ENCODE measurements around the gene EEF1A2. TPM values are rescaled to one million over a fixed set of nuclear protein-coding genes. Genes with fewer than 3 reads are reported as not detected.

The EEF1A2 gene
- total and polyA plus RNA-seq, 4 donors, result 0.05 to 0.12 TPM; not detected in 2

GRCh38 chr20:63471002-63471716 is 27.7 kb downstream of the EEF1A2 start:
- 12% methylated on average over 46 of the region's 46 CpGs for WGBS
- H3K4me3 ChIP-seq (ENCODE audit: low read depth in 1 of 3, low read length in 3 of 3), result no peak overlapping the region
- DNase-seq (ENCODE audit: low spot score), result no peak

GRCh38 chr20:63470410-63470809 is 28.5 kb downstream of the EEF1A2 start:
- Histone ChIP-seq H3K4me3 (ENCODE audit: low read depth in 1 of 3, low read length in 3 of 3) (no peak overlapping the region), H3K9me3 (ENCODE audit: control insufficient read depth in 4 of 4, low read length in 3 of 4) (no peaks in the 10 kb centered on the region), H3K27ac (ENCODE audit: low read depth in 1 of 2, low read length in 2 of 2) (no peak overlapping the region), H3K4me1 (ENCODE audit: control insufficient read depth in 4 of 4, insufficient read depth in 4 of 4, low read length in 3 of 4) (peaks cover 0 to 6% (median 2%) of the 10 kb centered on the region in 4 donors), H3K36me3 (ENCODE audit: control insufficient read depth in 4 of 4, insufficient read depth in 3 of 4, low read depth in 1 of 4, low read length in 3 of 4) (no peaks in the 10 kb centered on the region), H3K9ac (ENCODE audit: low read depth in 1 of 2, low read length in 2 of 2) (no peak overlapping the region), H3K27me3 (ENCODE audit: control insufficient read depth in 4 of 4, insufficient read depth in 4 of 4, low read length in 3 of 4) (peaks cover 3 to 17% (median 8%) of the 10 kb centered on the region in 4 donors)
- DNase-seq (ENCODE audit: low spot score), result no peak
- 63% methylated on average over 10 of the region's 10 CpGs for WGBS
- TF ChIP-seq RXRA (IDR thresholded peaks at IDR 0.05) (no peak), ZBTB33 (IDR thresholded peaks at IDR 0.05) (no peak), FOXA2 (IDR thresholded peaks at IDR 0.05) (no peak), YY1 (IDR thresholded peaks at IDR 0.05) (no peak), GABPA (IDR thresholded peaks at IDR 0.05 in 1 of 2, conservative IDR thresholded peaks at IDR 0.05 in 1 of 2) (no peak), NR2F2 (IDR thresholded peaks at IDR 0.05) (no peak), EGR1 (IDR thresholded peaks at IDR 0.05; ENCODE audit: low read depth in 2 of 2) (no peak), ATF3 (IDR thresholded peaks at IDR 0.05) (no peak), FOXA1 (IDR thresholded peaks at IDR 0.05) (no peak), HNF4A (conservative IDR thresholded peaks at IDR 0.05) (no peak)

More at GRCh38 chr20:63471002-63471716, 27.7 kb downstream of the EEF1A2 start:
- Histone ChIP-seq H3K9me3 (ENCODE audit: control insufficient read depth in 4 of 4, low read length in 3 of 4) (no peaks in the 10 kb centered on the region), H3K27me3 (ENCODE audit: control insufficient read depth in 4 of 4, insufficient read depth in 4 of 4, low read length in 3 of 4) (peaks cover 3 to 23% (median 10%) of the 10 kb centered on the region in 4 donors), H3K4me1 (ENCODE audit: control insufficient read depth in 4 of 4, insufficient read depth in 4 of 4, low read length in 3 of 4) (peaks cover 0 to 6% (median 2%) of the 10 kb centered on the region in 4 donors), H3K36me3 (ENCODE audit: control insufficient read depth in 4 of 4, insufficient read depth in 3 of 4, low read depth in 1 of 4, low read length in 3 of 4) (no peaks in the 10 kb centered on the region), H3K9ac (ENCODE audit: low read depth in 1 of 2, low read length in 2 of 2) (no peak overlapping the region), H3K27ac (ENCODE audit: low read depth in 1 of 2, low read length in 2 of 2) (no peak overlapping the region)
- TF ChIP-seq EGR1 (IDR thresholded peaks at IDR 0.05; ENCODE audit: low read depth in 2 of 2) (no peak), REST (IDR thresholded peaks at IDR 0.05) (no peak), JUND (IDR thresholded peaks at IDR 0.05) (no peak), FOXA2 (IDR thresholded peaks at IDR 0.05) (no peak), NR2F2 (IDR thresholded peaks at IDR 0.05) (no peak), HNF4G (IDR thresholded peaks at IDR 0.05) (no peak), GABPA (IDR thresholded peaks at IDR 0.05 in 1 of 2, conservative IDR thresholded peaks at IDR 0.05 in 1 of 2) (no peak), RAD21 (IDR thresholded peaks at IDR 0.05) (no peak), ZBTB33 (IDR thresholded peaks at IDR 0.05) (no peak), HNF4A (conservative IDR thresholded peaks at IDR 0.05) (no peak), FOXA1 (IDR thresholded peaks at IDR 0.05) (no peak), ATF3 (IDR thresholded peaks at IDR 0.05) (no peak)
